ENCODE measurements around the gene RMI2. TPM values are rescaled to one million over a fixed set of nuclear protein-coding genes. Genes with fewer than 3 reads are reported as not detected.

The RMI2 gene
- total and polyA plus RNA-seq, 9 of the 15 experiments (the other 6 are each of a cell fraction or from before 2014, with no cell fraction given): 8.0 to 43.4 (median 32.5) TPM

DNA sequence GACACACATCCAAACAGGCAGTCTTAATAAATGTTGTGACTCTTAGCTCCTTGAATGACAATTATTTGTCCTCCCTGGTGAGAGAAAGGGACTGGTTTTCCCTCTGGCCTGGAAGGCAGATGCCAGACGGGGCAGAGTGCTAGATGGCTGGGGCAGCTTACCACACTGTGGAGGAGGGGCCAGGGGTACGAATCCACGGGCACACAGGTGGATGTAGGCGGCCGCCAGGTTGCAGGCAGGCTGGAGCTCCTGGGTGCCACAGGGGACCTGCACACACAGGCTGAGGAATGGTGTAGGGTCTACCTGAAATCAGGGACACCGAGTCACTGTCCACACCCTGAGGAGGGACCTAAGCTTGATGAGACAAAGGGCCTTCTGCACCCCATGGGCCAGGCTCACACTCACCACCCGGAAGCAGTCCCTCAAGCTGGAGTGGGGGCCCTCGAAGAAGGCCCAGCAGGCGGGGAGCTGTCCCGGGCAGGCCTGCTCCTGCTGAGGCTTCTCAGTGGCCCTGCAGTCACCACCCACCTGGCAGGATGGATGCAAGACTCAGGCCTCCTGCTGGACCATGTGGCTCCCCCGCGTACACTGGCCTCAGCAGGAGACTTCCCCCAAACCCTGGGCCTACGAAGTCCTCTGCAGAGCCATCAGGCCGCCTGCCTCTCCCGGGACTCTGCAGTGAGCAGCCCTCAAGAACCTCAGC lies 38.4 kb downstream of the RMI2 start:
- H3K27ac ChIP-seq (ENCODE audit: extremely low read depth, low read depth, low read length): no peak overlapping the region
- no TSS peak for BruUV-seq (replicated peaks)
- H3K9me3 ChIP-seq (replicated peaks; ENCODE audit: control insufficient read depth, insufficient read depth, low read depth, low read length): no peaks in the 10 kb centered on the region
- POLR2A ChIA-PET: interaction anchor here (0.6 to 2.6 kb wide), 7 partner anchors 10 to 127 kb away, joined by 3 to 7 read pairs (median 3); partner anchors contain the start of gene SOCS1
- no peaks in the 10 kb centered on the region for H3K9me1 ChIP-seq (ENCODE audit: control insufficient read depth, insufficient read depth, low read length)
- 25% methylated on average over 13 of the region's 15 CpGs for WGBS (ENCODE audit: insufficient coverage, low coverage, missing lambda C conversion rate)
- no peaks in the 10 kb centered on the region for H3K36me3 ChIP-seq (ENCODE audit: control insufficient read depth, insufficient read depth, low read length)
- FAIRE-seq (no peak), ATAC-seq (no peak), DNase-seq (ENCODE audit: extremely low read depth in 1 of 4, low spot score in 3 of 4) (no peak)
- H3K9ac ChIP-seq (ENCODE audit: insufficient read depth in 1 of 2, low read depth in 2 of 2, low read length in 2 of 2): peak overlapping the region in 1 of 2 experiments; percentile 45; a peak in 1 of 4 replicates
- no peak overlapping the region for H2AFZ ChIP-seq (ENCODE audit: low read depth, low read length)
- peaks cover 9 to 32% of the 10 kb centered on the region in 2 experiments; a peak in 4 of 5 replicates for H3K4me1 ChIP-seq (replicated peaks in 1 of 2; ENCODE audit: control insufficient read depth in 2 of 2, insufficient read depth in 2 of 2, low read length in 2 of 2)
- no peak for TF ChIP-seq EZH2 (IDR thresholded peaks at IDR 0.05; ENCODE audit: borderline replicate concordance, low read depth, low read length)
- 0 out of 2 replicates have a peak, but pooled peaks cover 3% of the 10 kb centered on the region for H4K20me1 ChIP-seq (replicated peaks; ENCODE audit: control insufficient read depth, insufficient read depth, low read length)
- peaks cover 15 to 63% of the 10 kb centered on the region in 2 experiments; a peak in 4 of 5 replicates for H3K27me3 ChIP-seq (ENCODE audit: control insufficient read depth in 2 of 2, insufficient read depth in 2 of 2, low read length in 2 of 2)
- no peak overlapping the region for H3K4me2 ChIP-seq (ENCODE audit: insufficient read depth, low read length)
- in situ Hi-C loops (cut with MboI) (no loop called here), intact Hi-C loops (cut with micrococcal nuclease) (no loop called here)
- no peaks in the 10 kb centered on the region for H3K79me2 ChIP-seq (ENCODE audit: control insufficient read depth, insufficient read depth, low read length)
- no peak overlapping the region for H3K4me3 ChIP-seq
- CTCF ChIA-PET (ENCODE audit: low intra/inter-chr PET ratio): no interaction called here

- CTCF ChIA-PET (ENCODE audit: low intra/inter-chr PET ratio): no interaction called here
- FAIRE-seq (no peak), ATAC-seq (no peak), DNase-seq (ENCODE audit: extremely low read depth in 1 of 4, low spot score in 3 of 4) (no peak)
- 36% methylated on average over 21 of the region's 25 CpGs for WGBS (ENCODE audit: insufficient coverage, low coverage, missing lambda C conversion rate)
- Histone ChIP-seq H3K4me1 (replicated peaks in 1 of 2; ENCODE audit: control insufficient read depth in 2 of 2, insufficient read depth in 2 of 2, low read length in 2 of 2) (peaks cover 9 to 32% of the 10 kb centered on the region in 2 experiments; a peak in 4 of 5 replicates), H3K9me1 (ENCODE audit: control insufficient read depth, insufficient read depth, low read length) (no peaks in the 10 kb centered on the region), H3K9ac (ENCODE audit: insufficient read depth in 1 of 2, low read depth in 2 of 2, low read length in 2 of 2) (peak overlapping the region in 1 of 2 experiments; percentile 48; a peak in 2 of 4 replicates), H4K20me1 (replicated peaks; ENCODE audit: control insufficient read depth, insufficient read depth, low read length) (0 out of 2 replicates have a peak, but pooled peaks cover 3% of the 10 kb centered on the region), H2AFZ (ENCODE audit: low read depth, low read length) (no peak overlapping the region), H3K36me3 (ENCODE audit: control insufficient read depth, insufficient read depth, low read length) (no peaks in the 10 kb centered on the region), H3K79me2 (ENCODE audit: control insufficient read depth, insufficient read depth, low read length) (no peaks in the 10 kb centered on the region), H3K27me3 (ENCODE audit: control insufficient read depth in 2 of 2, insufficient read depth in 2 of 2, low read length in 2 of 2) (peaks cover 17 to 70% of the 10 kb centered on the region in 2 experiments; a peak in 4 of 5 replicates), H3K9me3 (replicated peaks; ENCODE audit: control insufficient read depth, insufficient read depth, low read depth, low read length) (no peaks in the 10 kb centered on the region), H3K4me2 (ENCODE audit: insufficient read depth, low read length) (no peak overlapping the region), H3K27ac (ENCODE audit: extremely low read depth, low read depth, low read length) (no peak overlapping the region), H3K4me3 (no peak overlapping the region)
- POLR2A ChIA-PET: interaction anchor here (0.6 to 1.8 kb wide), 6 partner anchors 8 to 128 kb away, joined by 3 to 7 read pairs (median 3); partner anchors contain the start of gene SOCS1
- in situ Hi-C loops (cut with MboI) (no loop called here), intact Hi-C loops (cut with micrococcal nuclease) (no loop called here)
- TF ChIP-seq ZNF12 (CRISPR knock-in tag; IDR thresholded peaks at IDR 0.05) (no peak), ZFP30 (CRISPR knock-in tag; IDR thresholded peaks at IDR 0.05; ENCODE audit: borderline replicate concordance) (no peak)
- BruUV-seq (replicated peaks): no TSS peak
Measured at GRCh38 chr16:11384184-11384955, 39.1 kb downstream of the RMI2 start.
